ENCODE results near the gene ISYNA1.

The ISYNA1 gene

DNA sequence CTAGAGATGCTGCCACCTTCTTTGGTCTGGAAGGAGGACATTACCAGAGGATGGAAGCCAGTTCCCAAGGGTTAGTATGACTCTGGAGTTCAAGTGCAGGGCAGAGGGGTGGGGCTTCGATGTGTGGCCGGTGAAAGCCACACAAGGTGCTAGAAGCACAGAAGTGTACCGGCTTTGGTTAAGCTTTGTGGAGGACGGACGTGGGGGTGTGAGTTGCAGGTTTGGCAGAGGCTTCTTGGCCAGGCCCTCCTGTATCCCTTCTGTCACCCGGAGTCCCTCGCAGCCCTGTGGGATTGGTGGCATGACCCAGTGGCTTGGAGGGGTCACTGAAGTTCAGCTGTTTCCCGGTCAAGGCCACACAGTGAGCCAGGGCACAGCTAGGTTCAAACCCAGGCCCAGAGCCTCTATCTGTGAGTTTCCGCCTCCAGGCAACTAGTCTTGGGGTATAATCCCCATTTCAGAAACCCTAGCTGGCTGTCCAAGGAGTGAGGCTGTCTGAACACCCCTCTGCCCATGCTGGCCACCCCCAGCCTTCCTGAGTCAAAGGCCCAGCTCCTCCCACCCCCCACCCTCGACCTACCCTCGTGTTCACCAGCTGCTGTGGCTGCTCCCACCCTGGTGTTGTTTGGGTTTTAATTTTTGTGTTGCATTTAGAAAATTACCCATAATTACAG, 23.3 kb downstream of the ISYNA1 start:
- H3K36me3 ChIP-seq (ENCODE audit: insufficient read depth, low read length) = no peaks in the 10 kb centered on the region
- H2AFZ ChIP-seq (ENCODE audit: low read length) = peak overlapping the region; percentile 66; the same call in 1 of the 2 replicates
- no peaks in the 10 kb centered on the region for H4K20me1 ChIP-seq (ENCODE audit: insufficient read depth, low read length, poor library complexity, severe bottlenecking)
- peaks cover 3% of the 10 kb centered on the region for H3K79me2 ChIP-seq (ENCODE audit: insufficient read depth, low read length)
- peaks cover 49% of the 10 kb centered on the region for H3K4me1 ChIP-seq (ENCODE audit: insufficient read depth, low read length, poor library complexity, severe bottlenecking)
- peak overlapping the region; percentile 80 for H3K4me3 ChIP-seq (ENCODE audit: low read length, poor library complexity, severe bottlenecking)
- no peaks in the 10 kb centered on the region for H3K9me2 ChIP-seq (replicated peaks; ENCODE audit: low read depth, low read length)
- TF ChIP-seq, protein P1, sequence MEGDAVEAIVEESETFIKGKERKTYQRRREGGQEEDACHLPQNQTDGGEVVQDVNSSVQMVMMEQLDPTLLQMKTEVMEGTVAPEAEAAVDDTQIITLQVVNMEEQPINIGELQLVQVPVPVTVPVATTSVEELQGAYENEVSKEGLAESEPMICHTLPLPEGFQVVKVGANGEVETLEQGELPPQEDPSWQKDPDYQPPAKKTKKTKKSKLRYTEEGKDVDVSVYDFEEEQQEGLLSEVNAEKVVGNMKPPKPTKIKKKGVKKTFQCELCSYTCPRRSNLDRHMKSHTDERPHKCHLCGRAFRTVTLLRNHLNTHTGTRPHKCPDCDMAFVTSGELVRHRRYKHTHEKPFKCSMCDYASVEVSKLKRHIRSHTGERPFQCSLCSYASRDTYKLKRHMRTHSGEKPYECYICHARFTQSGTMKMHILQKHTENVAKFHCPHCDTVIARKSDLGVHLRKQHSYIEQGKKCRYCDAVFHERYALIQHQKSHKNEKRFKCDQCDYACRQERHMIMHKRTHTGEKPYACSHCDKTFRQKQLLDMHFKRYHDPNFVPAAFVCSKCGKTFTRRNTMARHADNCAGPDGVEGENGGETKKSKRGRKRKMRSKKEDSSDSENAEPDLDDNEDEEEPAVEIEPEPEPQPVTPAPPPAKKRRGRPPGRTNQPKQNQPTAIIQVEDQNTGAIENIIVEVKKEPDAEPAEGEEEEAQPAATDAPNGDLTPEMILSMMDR (conservative IDR thresholded peaks at IDR 0.05; ENCODE audit: low read length) = no peak
- TF ChIP-seq EZH2phosphoT487 (IDR thresholded peaks at IDR 0.05; ENCODE audit: borderline replicate concordance) = no peak
- no peaks in the 10 kb centered on the region for H3K27me3 ChIP-seq (ENCODE audit: insufficient read depth, low read length, poor library complexity, severe bottlenecking)
- peak overlapping the region; percentile 88 for H3K4me2 ChIP-seq (ENCODE audit: low read depth, low read length, poor library complexity, severe bottlenecking)
- peaks cover 17% of the 10 kb centered on the region; the same call in 1 of the 2 replicates for H3F3A ChIP-seq (ENCODE audit: low read depth)
- H3K9me3 ChIP-seq (ENCODE audit: insufficient read depth, low read depth, low read length) = no peaks in the 10 kb centered on the region
- H3K9ac ChIP-seq (ENCODE audit: low read depth, low read length, poor library complexity, severe bottlenecking) = peak overlapping the region; percentile 86

DNA sequence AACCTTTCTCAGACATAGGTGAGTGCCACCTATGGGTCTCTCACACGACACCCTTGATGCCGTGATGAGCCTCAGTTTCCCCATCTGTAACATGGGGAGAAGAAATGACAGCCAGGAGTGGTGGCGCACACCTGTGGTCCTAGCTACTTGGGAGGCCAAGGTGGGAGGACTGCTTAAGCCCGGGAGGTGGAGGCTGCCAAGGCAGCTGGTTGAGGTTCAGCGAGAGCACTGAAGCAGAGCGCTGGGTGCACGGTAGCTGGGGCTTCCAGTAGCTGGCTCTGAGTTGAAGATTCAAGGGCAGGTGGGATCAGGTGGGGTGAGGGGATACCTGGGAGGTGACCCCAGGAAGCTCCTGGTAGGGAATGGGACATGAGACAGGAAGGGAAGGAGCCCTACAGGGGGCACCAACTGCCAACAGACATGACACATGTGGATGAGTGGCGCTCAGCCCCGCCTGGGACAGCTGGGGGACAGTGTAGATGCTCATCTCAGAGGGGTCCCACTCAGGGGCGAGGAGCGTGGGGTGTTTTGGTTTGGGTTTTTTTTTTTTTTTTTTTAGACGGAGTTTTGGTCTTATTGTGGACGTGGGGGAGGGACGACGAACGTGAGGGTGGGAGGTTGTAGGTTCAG, 25.2 kb downstream of the ISYNA1 start:
- no peak overlapping the region for H2AFZ ChIP-seq (ENCODE audit: low read length)
- peaks cover 17% of the 10 kb centered on the region; the same call in 1 of the 2 replicates for H3F3A ChIP-seq (ENCODE audit: low read depth)
- H3K9me2 ChIP-seq (replicated peaks; ENCODE audit: low read depth, low read length) = no peaks in the 10 kb centered on the region
- H4K20me1 ChIP-seq (ENCODE audit: insufficient read depth, low read length, poor library complexity, severe bottlenecking) = no peaks in the 10 kb centered on the region
- no peaks in the 10 kb centered on the region for H3K27me3 ChIP-seq (ENCODE audit: insufficient read depth, low read length, poor library complexity, severe bottlenecking)
- H3K4me1 ChIP-seq (ENCODE audit: insufficient read depth, low read length, poor library complexity, severe bottlenecking) = peaks cover 40% of the 10 kb centered on the region
- TF ChIP-seq, protein P1 (conservative IDR thresholded peaks at IDR 0.05; ENCODE audit: low read length) = no peak
- no peak for TF ChIP-seq EZH2phosphoT487 (IDR thresholded peaks at IDR 0.05; ENCODE audit: borderline replicate concordance)
- H3K9ac ChIP-seq (ENCODE audit: low read depth, low read length, poor library complexity, severe bottlenecking) = no peak overlapping the region
- no peaks in the 10 kb centered on the region for H3K36me3 ChIP-seq (ENCODE audit: insufficient read depth, low read length)
- H3K9me3 ChIP-seq (ENCODE audit: insufficient read depth, low read depth, low read length) = no peaks in the 10 kb centered on the region
- H3K79me2 ChIP-seq (ENCODE audit: insufficient read depth, low read length) = no peaks in the 10 kb centered on the region
- H3K4me3 ChIP-seq (ENCODE audit: low read length, poor library complexity, severe bottlenecking) = no peak overlapping the region
- H3K4me2 ChIP-seq (ENCODE audit: low read depth, low read length, poor library complexity, severe bottlenecking) = no peak overlapping the region

DNA sequence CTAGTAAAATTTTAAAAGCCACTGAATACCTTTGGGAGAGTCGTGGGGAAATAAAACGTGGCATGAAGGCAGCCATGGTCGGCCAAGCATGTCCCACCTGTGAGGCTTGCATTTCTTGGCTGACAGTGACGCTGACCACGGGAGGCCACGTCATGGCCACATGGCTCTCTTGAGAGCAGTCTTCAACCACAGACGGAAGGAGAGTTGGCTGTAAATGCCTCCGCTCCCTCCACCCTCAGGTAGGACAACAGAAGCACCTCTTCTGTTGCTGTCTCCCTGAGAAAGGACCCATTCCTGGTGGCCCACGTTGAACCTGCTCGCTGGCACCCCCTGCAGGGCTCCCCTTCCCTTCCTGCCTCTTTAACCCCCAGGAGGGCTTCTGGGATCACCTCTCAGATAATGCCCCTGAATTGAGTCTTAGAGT, 29.9 kb downstream of the ISYNA1 start:
- no peaks in the 10 kb centered on the region for H3K79me2 ChIP-seq (ENCODE audit: insufficient read depth, low read length)
- no peaks in the 10 kb centered on the region for H3K36me3 ChIP-seq (ENCODE audit: insufficient read depth, low read length)
- peak overlapping the region; percentile 6 for H3K4me3 ChIP-seq (ENCODE audit: low read length, poor library complexity, severe bottlenecking)
- TF ChIP-seq, protein P1 (conservative IDR thresholded peaks at IDR 0.05; ENCODE audit: low read length) = peak; percentile 77
- no peak for TF ChIP-seq EZH2phosphoT487 (IDR thresholded peaks at IDR 0.05; ENCODE audit: borderline replicate concordance)
- no peaks in the 10 kb centered on the region for H3K9me2 ChIP-seq (replicated peaks; ENCODE audit: low read depth, low read length)
- peak overlapping the region; percentile 89 for H2AFZ ChIP-seq (ENCODE audit: low read length)
- H3F3A ChIP-seq (ENCODE audit: low read depth) = no peaks in the 10 kb centered on the region
- H3K4me1 ChIP-seq (ENCODE audit: insufficient read depth, low read length, poor library complexity, severe bottlenecking) = peaks cover 4% of the 10 kb centered on the region
- peak overlapping the region; percentile 60 for H3K4me2 ChIP-seq (ENCODE audit: low read depth, low read length, poor library complexity, severe bottlenecking)
- H3K9me3 ChIP-seq (ENCODE audit: insufficient read depth, low read depth, low read length) = no peaks in the 10 kb centered on the region
- no peaks in the 10 kb centered on the region for H3K27me3 ChIP-seq (ENCODE audit: insufficient read depth, low read length, poor library complexity, severe bottlenecking)
- H4K20me1 ChIP-seq (ENCODE audit: insufficient read depth, low read length, poor library complexity, severe bottlenecking) = no peaks in the 10 kb centered on the region
- peak overlapping the region; percentile 39 for H3K9ac ChIP-seq (ENCODE audit: low read depth, low read length, poor library complexity, severe bottlenecking)

All from Loucy (cell line).